Measurements from ENCODE around the gene TNFRSF17. TPM values are rescaled to one million over a fixed set of nuclear protein-coding genes. Genes with fewer than 3 reads are reported as not detected.

TNFRSF17 gene
- total and polyA plus RNA-seq, 2 donors (not counting 3 experiments of a cell fraction or from before 2014, with no cell fraction given), result not detected

DNA sequence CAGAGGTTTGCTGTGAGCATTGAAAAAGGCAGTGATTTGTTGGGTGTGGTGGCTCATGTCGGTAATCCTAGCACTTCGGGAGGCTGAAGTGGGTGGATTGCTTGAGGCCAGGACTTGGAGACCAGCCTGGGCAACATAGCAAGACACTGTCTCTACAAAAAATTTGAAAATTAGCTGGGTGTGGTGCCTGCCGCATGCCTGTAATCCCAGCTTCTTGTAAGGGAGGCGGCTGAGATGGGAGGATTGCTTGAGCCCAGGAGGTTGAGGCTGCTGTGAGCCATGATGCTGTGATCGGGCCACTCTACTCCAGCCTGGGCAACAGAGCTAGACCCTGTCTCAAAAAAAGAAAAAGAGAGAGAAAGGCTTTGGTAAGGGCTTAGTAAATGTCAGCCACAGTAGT is 16.2 kb upstream of the TNFRSF17 start:
- H3K4me3 ChIP-seq (replicated peaks in 1 of 3; ENCODE audit: insufficient read depth in 1 of 3, low read depth in 1 of 3, low read length in 3 of 3), result no peak overlapping the region
- no TSS peak for BruUV-seq (replicated peaks)
- no peak for TF ChIP-seq EZH2 (IDR thresholded peaks at IDR 0.05; ENCODE audit: borderline replicate concordance, low read depth, low read length, severe bottlenecking)
- no peak for TF ChIP-seq POLR2AphosphoS5 (IDR thresholded peaks at IDR 0.05; ENCODE audit: insufficient read depth, low read depth, low read length)
- no peak for TF ChIP-seq MYC (IDR thresholded peaks at IDR 0.05; ENCODE audit: low read depth, low read length)
- TF ChIP-seq, protein P1, sequence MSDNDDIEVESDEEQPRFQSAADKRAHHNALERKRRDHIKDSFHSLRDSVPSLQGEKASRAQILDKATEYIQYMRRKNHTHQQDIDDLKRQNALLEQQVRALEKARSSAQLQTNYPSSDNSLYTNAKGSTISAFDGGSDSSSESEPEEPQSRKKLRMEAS (IDR thresholded peaks at IDR 0.05; ENCODE audit: insufficient read depth, insufficient read length), result no peak
- TF ChIP-seq POLR2A (IDR thresholded peaks at IDR 0.05; ENCODE audit: low read depth, low read length), result no peak
- TF ChIP-seq JUN (IDR thresholded peaks at IDR 0.05; ENCODE audit: borderline replicate concordance, insufficient read depth, insufficient read length, low read depth), result no peak
- TF ChIP-seq, protein P2, sequence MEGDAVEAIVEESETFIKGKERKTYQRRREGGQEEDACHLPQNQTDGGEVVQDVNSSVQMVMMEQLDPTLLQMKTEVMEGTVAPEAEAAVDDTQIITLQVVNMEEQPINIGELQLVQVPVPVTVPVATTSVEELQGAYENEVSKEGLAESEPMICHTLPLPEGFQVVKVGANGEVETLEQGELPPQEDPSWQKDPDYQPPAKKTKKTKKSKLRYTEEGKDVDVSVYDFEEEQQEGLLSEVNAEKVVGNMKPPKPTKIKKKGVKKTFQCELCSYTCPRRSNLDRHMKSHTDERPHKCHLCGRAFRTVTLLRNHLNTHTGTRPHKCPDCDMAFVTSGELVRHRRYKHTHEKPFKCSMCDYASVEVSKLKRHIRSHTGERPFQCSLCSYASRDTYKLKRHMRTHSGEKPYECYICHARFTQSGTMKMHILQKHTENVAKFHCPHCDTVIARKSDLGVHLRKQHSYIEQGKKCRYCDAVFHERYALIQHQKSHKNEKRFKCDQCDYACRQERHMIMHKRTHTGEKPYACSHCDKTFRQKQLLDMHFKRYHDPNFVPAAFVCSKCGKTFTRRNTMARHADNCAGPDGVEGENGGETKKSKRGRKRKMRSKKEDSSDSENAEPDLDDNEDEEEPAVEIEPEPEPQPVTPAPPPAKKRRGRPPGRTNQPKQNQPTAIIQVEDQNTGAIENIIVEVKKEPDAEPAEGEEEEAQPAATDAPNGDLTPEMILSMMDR (IDR thresholded peaks at IDR 0.05; ENCODE audit: extremely low read depth in 1 of 2, insufficient read depth in 1 of 2, low read depth in 1 of 2, low read length in 2 of 2), result no peak
- no peak for TF ChIP-seq GATA2 (IDR thresholded peaks at IDR 0.05; ENCODE audit: insufficient read depth, insufficient read length, low read depth, low read length)
- no peak for TF ChIP-seq FOS (IDR thresholded peaks at IDR 0.05; ENCODE audit: borderline replicate concordance, insufficient read depth, low read length)
- no peaks in the 10 kb centered on the region for H3K4me1 ChIP-seq (ENCODE audit: control insufficient read depth, extremely low read depth, insufficient read depth, low read length)
- CTCF ChIA-PET, result interaction anchor here (0.7 to 2.7 kb wide), 10 partner anchors 15 to 1925 kb away, joined by 3 to 124 read pairs (median 5); no protein-coding TSS in a partner anchor
- H3K4me2 ChIP-seq (ENCODE audit: insufficient read depth, low read length), result no peak overlapping the region
- no peaks in the 10 kb centered on the region for H3K79me2 ChIP-seq (ENCODE audit: control insufficient read depth, insufficient read depth, low read length)
- no peak for DNase-seq (ENCODE audit: low read depth, low spot score)
- peaks cover 0 to 2% of the 10 kb centered on the region in 2 experiments for H3K27me3 ChIP-seq (ENCODE audit: control insufficient read depth in 2 of 2, insufficient read depth in 2 of 2, low read length in 2 of 2)
- no peak overlapping the region for H3K9ac ChIP-seq (replicated peaks; ENCODE audit: extremely low read depth, insufficient read depth, low read length)
- no peak overlapping the region for H3K27ac ChIP-seq (ENCODE audit: insufficient read depth, low read depth, low read length)
- no peaks in the 10 kb centered on the region for H4K20me1 ChIP-seq (replicated peaks; ENCODE audit: control insufficient read depth, extremely low read depth, insufficient read depth, low read length)
- POLR2A ChIA-PET, result no interaction called here
- no peak overlapping the region for H2AFZ ChIP-seq (ENCODE audit: low read depth, low read length)
- no peaks in the 10 kb centered on the region for H3K36me3 ChIP-seq (ENCODE audit: control insufficient read depth in 2 of 2, extremely low read depth in 1 of 2, insufficient read depth in 2 of 2, low read length in 2 of 2)
- no peak for FAIRE-seq
- no peaks in the 10 kb centered on the region for H3K9me3 ChIP-seq (replicated peaks; ENCODE audit: control insufficient read depth, insufficient read depth, low read length)
- no peaks in the 10 kb centered on the region for H3K9me1 ChIP-seq (replicated peaks; ENCODE audit: control insufficient read depth, extremely low read depth, insufficient read depth, low read length)
- intact Hi-C loops (cut with micrococcal nuclease) (loop anchor here (1.0 kb wide), 1 partner anchor 119 kb away; no protein-coding TSS in a partner anchor), dilution Hi-C loops (cut with MboI; ENCODE audit: extremely low pct_ligation_motif_present, low sequenced_read_pairs) (no loop called here)
